OCI-LY7 (cell line): ENCODE measurements around the gene MAP4K1. TPM values are rescaled to one million over a fixed set of nuclear protein-coding genes. Genes with fewer than 3 reads are reported as not detected.

ENCODE experiments used
- BruUV-seq: library from RNA; stranded (reverse); fragments of 400-500 nt; replicated peaks from 2 replicates; lab custom pipeline; 2021; lab: Mats Ljungman, UMichigan
- CTCF ChIA-PET: fragments of 300-600 bp; sonication (Branson Sonifier 250); formaldehyde crosslinking; loops from one replicate; lab custom pipeline; 2022; ENCODE audit warnings: antibody characterized with exemption; ENCODE audit not compliant: unreplicated experiment; lab: Charles Lee
- POLR2A ChIA-PET: fragments of 300-600 bp; sonication (Branson Sonifier 250); formaldehyde crosslinking; loops from one replicate; lab custom pipeline; 2022; ENCODE audit warnings: antibody characterized with exemption; lab: Charles Lee
- DNase-seq: peaks from one replicate; pipeline ENCODE4 v3.0.0-alpha.2; 2015; ENCODE audit warnings: low spot score
- H2AFZ ChIP-seq: fragments of 200-600 bp; sonication (generic), shearing (Covaris generic); 2 replicates; pipeline ENCODE4 v1.6.1; 2014; ENCODE audit warnings: mild to moderate bottlenecking, antibody characterized with exemption, low read length, moderate library complexity
- H3K27ac ChIP-seq: fragments of 200-600 bp; sonication (generic); 2 replicates; pipeline ENCODE4 v1.5.1; 2014; ENCODE audit warnings: mixed run types, low read depth, mild to moderate bottlenecking, moderate library complexity, low read length, inconsistent platforms; ENCODE audit not compliant: poor library complexity, severe bottlenecking
- H3K36me3 ChIP-seq: fragments of 200-600 bp; sonication (generic); 2 replicates; pipeline ENCODE4 v1.6.1; 2014; ENCODE audit warnings: mild to moderate bottlenecking, antibody characterized with exemption, low read length, moderate library complexity, mixed read lengths; ENCODE audit not compliant: insufficient read depth
- H3K4me1 ChIP-seq: fragments of 200-600 bp; sonication (generic); 2 replicates; pipeline ENCODE4 v1.5.1; 2014; ENCODE audit warnings: mild to moderate bottlenecking, low read length; ENCODE audit not compliant: insufficient read depth, poor library complexity, severe bottlenecking
- H3K4me2 ChIP-seq: fragments of 200-600 bp; sonication (generic); 2 replicates; pipeline ENCODE4 v1.6.1; 2014; ENCODE audit warnings: mild to moderate bottlenecking, low read length
- H3K4me3 ChIP-seq: fragments of 200-600 bp; sonication (generic); 2 replicates; pipeline ENCODE4 v1.5.1; 2014; ENCODE audit warnings: mild to moderate bottlenecking, low read depth, low read length; ENCODE audit not compliant: poor library complexity, severe bottlenecking
- H3K79me2 ChIP-seq: fragments of 200-600 bp; sonication (generic); 2 replicates; pipeline ENCODE4 v1.6.1; 2016; ENCODE audit warnings: low read depth, mild to moderate bottlenecking, low read length, moderate library complexity, mixed read lengths; ENCODE audit not compliant: insufficient read depth
- H3K9me2 ChIP-seq: fragments of 200-600 bp; sonication (generic); 2 replicates; pipeline ENCODE4 v1.6.1; 2016; ENCODE audit warnings: mild to moderate bottlenecking, low read length, mixed read lengths; ENCODE audit not compliant: insufficient read depth
- H3K9me3 ChIP-seq: fragments of 200-600 bp; sonication (generic); 2 replicates; pipeline ENCODE4 v1.6.1; 2014; ENCODE audit warnings: mild to moderate bottlenecking, mixed run types, low read length, mixed read lengths
- H4K20me1 ChIP-seq: fragments of 200-600 bp; sonication (generic); 2 replicates; pipeline ENCODE4 v1.6.1; 2014; ENCODE audit warnings: mild to moderate bottlenecking, antibody characterized with exemption, low read length, moderate library complexity, mixed read lengths; ENCODE audit not compliant: insufficient read depth
- EZH2phosphoT487 ChIP-seq: fragments of 200-600 bp; sonication (generic); IDR thresholded peaks from 2 replicates; pipeline ENCODE4 v1.6.1; 2018; ENCODE audit warnings: low read depth, borderline replicate concordance, mild to moderate bottlenecking, mixed run types, antibody characterized with exemption, low read length, moderate library complexity, mixed read lengths
- intact Hi-C: fragments of 100-400 bp; cut with micrococcal nuclease; formaldehyde crosslinking; loops from one replicate; pipeline ENCODE4 v1.10.0; 2022; ENCODE audit not compliant: unreplicated experiment
- total RNA-seq, 2 experiments: library from RNA; depleted of rRNA in 1 of 2; stranded (reverse); fragments of >200 nt in 1 of 2; shearing (Covaris generic) in 1 of 2; gene quantifications; 2 replicates each; pipeline ENCODE4 v1.2.3, GENCODE V29; 2014 to 2022
- TF ChIP-seq, protein P1 (sequence below): fragments of 200-600 bp; sonication (generic); conservative IDR thresholded peaks from 2 replicates; pipeline ENCODE4 v1.5.1; 2014; ENCODE audit warnings: mild to moderate bottlenecking, antibody characterized with exemption, low read length, moderate library complexity, mixed read lengths

MAP4K1 gene
- total RNA-seq, 2 experiments from 2014 or later, result 102 to 331 TPM

DNA sequence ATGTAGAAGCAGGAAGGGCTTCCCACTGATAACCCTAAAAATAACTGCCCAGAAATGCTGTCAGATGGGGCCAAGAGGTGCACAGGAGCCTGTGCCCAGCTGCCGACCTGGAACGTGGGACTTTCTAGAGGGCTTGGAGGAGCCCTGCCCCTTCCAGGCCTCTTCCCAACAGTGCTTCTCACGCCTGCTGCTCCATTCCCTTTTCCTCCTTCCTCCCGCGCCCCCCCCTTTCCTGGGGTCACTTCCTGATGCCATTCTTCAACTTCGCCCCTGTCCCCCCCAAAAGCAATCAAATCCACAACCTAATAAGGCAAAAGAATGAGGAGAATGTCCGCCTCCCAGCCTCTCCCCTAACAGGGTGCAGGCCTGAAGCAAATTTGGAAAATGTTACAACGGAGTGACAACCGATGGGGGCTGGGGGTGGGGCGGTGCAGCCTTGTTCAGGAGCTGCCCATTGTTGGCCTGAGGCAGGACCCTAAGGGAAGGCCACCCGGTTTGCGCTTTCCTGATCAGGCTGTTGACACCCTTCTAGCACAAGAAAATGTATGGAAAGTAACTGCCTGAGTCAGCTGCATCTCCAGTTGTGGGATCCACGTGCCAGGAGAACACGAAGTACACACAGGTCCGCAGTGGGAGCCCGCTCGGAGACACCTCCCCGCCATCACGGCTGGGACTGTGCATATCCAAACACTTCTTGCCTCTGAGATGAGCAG, 48.4 kb upstream of the MAP4K1 start:
- Histone ChIP-seq H3K79me2 (peaks cover 45% of the 10 kb centered on the region; the same call in 1 of the 2 replicates), H2AFZ (no peak overlapping the region), H3K4me2 (peak overlapping the region; percentile 66; the same call in 1 of the 2 replicates), H3K4me1 (peaks cover 46% of the 10 kb centered on the region), H3K4me3 (no peak overlapping the region), H3K9me2 (no peaks in the 10 kb centered on the region), H4K20me1 (peaks cover 6% of the 10 kb centered on the region; the same call in 1 of the 2 replicates), H3K9me3 (no peaks in the 10 kb centered on the region), H3K27ac (no peak overlapping the region), H3K36me3 (peaks cover 7% of the 10 kb centered on the region; the same call in 1 of the 2 replicates)
- CTCF ChIA-PET, result no interaction called here
- intact Hi-C loops, result no loop called here
- no peak for TF ChIP-seq EZH2phosphoT487
- TF ChIP-seq, protein P1, sequence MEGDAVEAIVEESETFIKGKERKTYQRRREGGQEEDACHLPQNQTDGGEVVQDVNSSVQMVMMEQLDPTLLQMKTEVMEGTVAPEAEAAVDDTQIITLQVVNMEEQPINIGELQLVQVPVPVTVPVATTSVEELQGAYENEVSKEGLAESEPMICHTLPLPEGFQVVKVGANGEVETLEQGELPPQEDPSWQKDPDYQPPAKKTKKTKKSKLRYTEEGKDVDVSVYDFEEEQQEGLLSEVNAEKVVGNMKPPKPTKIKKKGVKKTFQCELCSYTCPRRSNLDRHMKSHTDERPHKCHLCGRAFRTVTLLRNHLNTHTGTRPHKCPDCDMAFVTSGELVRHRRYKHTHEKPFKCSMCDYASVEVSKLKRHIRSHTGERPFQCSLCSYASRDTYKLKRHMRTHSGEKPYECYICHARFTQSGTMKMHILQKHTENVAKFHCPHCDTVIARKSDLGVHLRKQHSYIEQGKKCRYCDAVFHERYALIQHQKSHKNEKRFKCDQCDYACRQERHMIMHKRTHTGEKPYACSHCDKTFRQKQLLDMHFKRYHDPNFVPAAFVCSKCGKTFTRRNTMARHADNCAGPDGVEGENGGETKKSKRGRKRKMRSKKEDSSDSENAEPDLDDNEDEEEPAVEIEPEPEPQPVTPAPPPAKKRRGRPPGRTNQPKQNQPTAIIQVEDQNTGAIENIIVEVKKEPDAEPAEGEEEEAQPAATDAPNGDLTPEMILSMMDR, result no peak
- POLR2A ChIA-PET, result no interaction called here
- DNase-seq, result no peak
- no TSS peak for BruUV-seq

DNA sequence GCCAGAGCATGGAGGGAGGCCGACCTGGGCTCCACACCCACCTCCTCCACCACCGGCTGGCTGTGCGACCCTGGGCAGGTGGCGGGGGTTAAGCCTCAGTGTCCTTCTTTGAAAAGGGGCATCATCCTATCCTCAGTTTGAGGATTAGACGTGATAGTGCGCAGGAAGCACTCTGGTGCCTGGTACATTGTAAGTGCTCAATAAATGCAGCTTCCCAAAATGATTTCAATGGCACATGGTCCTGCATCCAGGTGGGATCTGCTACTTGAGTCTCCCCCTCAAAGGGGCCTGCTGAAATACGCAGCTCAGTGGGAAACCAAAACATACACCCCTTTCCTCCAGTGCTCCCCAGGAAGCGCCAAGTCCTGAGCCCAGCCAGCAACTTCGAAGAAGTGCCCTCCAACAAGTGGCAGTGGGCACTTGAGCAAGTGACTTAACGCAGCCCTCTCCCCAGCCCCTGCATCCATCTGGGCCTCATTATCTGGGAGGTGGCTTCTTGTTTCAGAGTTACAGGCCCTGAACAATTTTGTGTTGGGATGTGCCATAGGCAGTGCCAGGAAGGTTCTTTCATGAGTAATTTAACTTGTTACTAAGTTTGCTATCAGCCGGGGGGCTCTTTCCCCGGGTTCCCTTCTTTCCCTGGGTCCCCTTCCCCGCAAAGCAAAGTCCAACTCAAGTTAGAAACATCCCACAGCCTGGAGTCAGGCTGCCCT, 47.6 kb upstream of the MAP4K1 start:
- H3K4me2 ChIP-seq, result no peak overlapping the region
- no peak overlapping the region for H2AFZ ChIP-seq
- H4K20me1 ChIP-seq, result peaks cover 6% of the 10 kb centered on the region; the same call in 1 of the 2 replicates
- peaks cover 46% of the 10 kb centered on the region for H3K4me1 ChIP-seq
- no peaks in the 10 kb centered on the region for H3K9me3 ChIP-seq
- DNase-seq, result no peak
- no peak overlapping the region for H3K4me3 ChIP-seq
- CTCF ChIA-PET, result interaction anchor here (0.6 kb wide), 1 partner anchor 48 kb away, joined by 3 read pairs; no protein-coding TSS in a partner anchor
- no peak for TF ChIP-seq EZH2phosphoT487
- TF ChIP-seq, protein P1, result no peak
- H3K36me3 ChIP-seq, result peaks cover 7% of the 10 kb centered on the region; the same call in 1 of the 2 replicates
- intact Hi-C loops, result no loop called here
- POLR2A ChIA-PET, result interaction anchor here (0.6 kb wide), 1 partner anchor 17 kb away, joined by 3 read pairs; the partner anchor contains the start of gene ACTN4
- no peak overlapping the region for H3K27ac ChIP-seq
- H3K79me2 ChIP-seq, result peaks cover 47% of the 10 kb centered on the region; the same call in 1 of the 2 replicates
- BruUV-seq, result no TSS peak
- no peaks in the 10 kb centered on the region for H3K9me2 ChIP-seq
